ENCODE results near the gene RPS15A. TPM values are rescaled to one million over a fixed set of nuclear protein-coding genes. Genes with fewer than 3 reads are reported as not detected.
A peak's percentile ranks its signal among the peaks of the same experiment; 100 is the strongest.

The RPS15A gene
- total and polyA plus RNA-seq, 2 of the 8 experiments (the other 6 are each of a cell fraction or from before 2014, with no cell fraction given), result 1,784 to 5,666 TPM

DNA sequence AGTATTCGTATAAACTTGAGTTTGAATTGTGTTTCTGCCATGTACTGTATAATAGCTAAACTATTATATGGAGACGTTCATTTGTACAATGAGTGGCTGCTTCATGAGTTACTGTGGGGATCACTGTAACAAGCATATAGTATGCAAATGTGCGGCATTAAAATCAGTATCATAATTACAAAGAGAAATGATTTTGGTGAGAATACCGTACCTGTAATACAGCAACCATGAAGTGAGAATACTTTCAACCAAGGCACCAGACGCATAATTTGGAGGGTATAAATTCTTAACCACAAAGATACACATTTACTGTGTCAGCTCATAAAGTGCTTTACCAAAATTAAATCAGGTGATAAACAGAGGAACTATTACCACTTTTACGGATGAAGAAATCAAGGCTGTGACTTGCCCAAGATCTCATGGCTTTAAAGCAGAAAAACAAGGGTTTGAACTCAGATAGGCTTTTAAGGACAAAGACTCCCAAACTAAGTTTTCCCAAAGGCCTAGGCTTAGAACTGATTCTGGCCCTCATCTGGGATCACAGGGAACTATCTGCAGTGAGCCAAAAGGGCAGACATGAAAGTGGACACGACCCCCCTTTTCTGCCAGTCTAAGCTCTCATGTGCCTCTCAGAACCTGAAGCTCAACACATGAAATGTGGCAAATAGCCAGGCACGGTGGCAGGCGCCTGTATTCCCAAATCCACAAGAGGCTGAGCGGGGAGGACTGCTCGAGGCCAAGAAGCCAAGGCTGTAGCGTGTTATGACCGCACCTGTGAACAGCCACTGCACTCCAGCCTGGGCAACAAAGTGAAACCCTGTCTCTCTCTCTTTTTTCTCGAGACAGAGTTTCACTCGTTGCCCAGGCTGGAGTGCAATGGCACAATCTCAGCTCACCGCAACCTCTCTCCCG, 6.4 kb downstream of the RPS15A start:
- 89% methylated on average over 16 of the region's 17 CpGs; no CpG with 5 or more reads in 1 of the 2 experiments for WGBS, 2 experiments (ENCODE audit: extremely low coverage in 1 of 2, insufficient coverage in 1 of 2, insufficient read length in 1 of 2, insufficient replicate concordance in 2 of 2, low coverage in 1 of 2, low lambda C conversion rate in 2 of 2, missing lambda C conversion rate in 1 of 2)

More for the DNA sequence above, 6.4 kb downstream of the RPS15A start:
- no peak overlapping the region for H3K56ac ChIP-seq (replicated peaks; ENCODE audit: insufficient read length, low read depth, low read length)
- no peak for FAIRE-seq
- H3K4me1 ChIP-seq (replicated peaks in 1 of 4; ENCODE audit: control insufficient read depth in 3 of 4, insufficient read depth in 4 of 4, low read length in 3 of 4), result peaks cover 0 to 5% (median 4%) of the 10 kb centered on the region in 4 experiments; a peak in 6 of 7 replicates
- H3K23me2 ChIP-seq (ENCODE audit: low read depth, low read length), result no peaks in the 10 kb centered on the region; the same call in 1 of the 2 replicates
- peaks cover 38 to 46% of the 10 kb centered on the region in 2 experiments for H4K20me1 ChIP-seq (replicated peaks in 1 of 2; ENCODE audit: control insufficient read depth in 1 of 2, insufficient read depth in 2 of 2, low read length in 2 of 2)
- H2AFZ ChIP-seq (ENCODE audit: low read length), result no peak overlapping the region
- H2BK5ac ChIP-seq (ENCODE audit: low read depth, low read length), result no peak overlapping the region
- no peak overlapping the region for H4K5ac ChIP-seq (ENCODE audit: insufficient read length, low read depth, low read length)
- H3K79me2 ChIP-seq (ENCODE audit: control insufficient read depth in 1 of 2, insufficient read depth in 2 of 2, low read length in 2 of 2), result peaks cover 43 to 61% of the 10 kb centered on the region in 2 experiments
- H3K27me3 ChIP-seq (replicated peaks in 1 of 4; ENCODE audit: control insufficient read depth in 3 of 4, extremely low read depth in 1 of 4, insufficient read depth in 3 of 4, low read length in 3 of 4), result no peaks in the 10 kb centered on the region
- no peak overlapping the region for H3K14ac ChIP-seq (ENCODE audit: insufficient read length)
- no peak overlapping the region for H3K9ac ChIP-seq (replicated peaks in 1 of 4; ENCODE audit: extremely low read depth in 1 of 4, low read depth in 3 of 4, low read length in 3 of 4)
- H3K9me3 ChIP-seq (ENCODE audit: insufficient read depth in 2 of 2, low read depth in 1 of 2, low read length in 1 of 2), result no peaks in the 10 kb centered on the region
- no peak overlapping the region; a peak in 1 of 4 replicates for H3K4me2 ChIP-seq (ENCODE audit: insufficient read depth in 1 of 2, low read depth in 2 of 2, low read length in 2 of 2)
- H2BK12ac ChIP-seq (ENCODE audit: low read depth, low read length), result no peak overlapping the region
- H2BK120ac ChIP-seq (replicated peaks; ENCODE audit: low read depth, low read length), result no peak overlapping the region
- H2AK5ac ChIP-seq (ENCODE audit: low read depth, low read length), result no peak overlapping the region
- ChIA-PET CTCF (ENCODE audit: partially characterized antibody) (interaction anchor here (1.2 kb wide), 1 partner anchor 48 kb away, joined by 3 read pairs; no protein-coding TSS in a partner anchor), POLR2A (ENCODE audit: partially characterized antibody) (interaction anchor here (0.8 to 14.2 kb wide), 7 partner anchors 9 to 160 kb away, joined by 3 to 503 read pairs (median 4); partner anchors contain the start of gene ARL6IP1)
- DNase-seq (ENCODE audit: low read depth in 1 of 2, low spot score in 2 of 2), result no peak
- peak overlapping the region; percentile 28; the same call in 1 of the 2 replicates for H4K8ac ChIP-seq (ENCODE audit: extremely low read depth, insufficient read depth, low read length)
- H3K36me3 ChIP-seq (ENCODE audit: control insufficient read depth in 2 of 4, insufficient read depth in 4 of 4, low read length in 3 of 4), result peaks cover 31 to 64% (median 55%) of the 10 kb centered on the region in 4 experiments
- TF ChIP-seq NANOG (IDR thresholded peaks at IDR 0.05; ENCODE audit: insufficient read depth, low read depth, low read length, poor library complexity, severe bottlenecking), result no peak
- no peak for TF ChIP-seq CREB1 (IDR thresholded peaks at IDR 0.05)
- no peak for TF ChIP-seq BCL11A (IDR thresholded peaks at IDR 0.05; ENCODE audit: low read depth in 2 of 2, low read length in 2 of 2)
- no peak for TF ChIP-seq JUN (IDR thresholded peaks at IDR 0.05; ENCODE audit: low read depth, low read length)
- TF ChIP-seq HDAC2 (IDR thresholded peaks at IDR 0.05; ENCODE audit: borderline replicate concordance in 1 of 2, low read depth in 2 of 2, low read length in 2 of 2), result no peak
- no peak for TF ChIP-seq RFX5 (IDR thresholded peaks at IDR 0.05; ENCODE audit: borderline replicate concordance, low read depth, low read length)
- no peak for TF ChIP-seq BACH1 (IDR thresholded peaks at IDR 0.05; ENCODE audit: low read length)
- no peak for TF ChIP-seq SP1 (IDR thresholded peaks at IDR 0.05; ENCODE audit: low read depth, low read length)
- no peak for TF ChIP-seq CHD2 (IDR thresholded peaks at IDR 0.05; ENCODE audit: low read length)
- TF ChIP-seq RAD21 (IDR thresholded peaks at IDR 0.05 in 1 of 2, conservative IDR thresholded peaks at IDR 0.05 in 1 of 2; ENCODE audit: low read depth in 2 of 2, low read length in 2 of 2), result no peak
- H3K18ac ChIP-seq (ENCODE audit: extremely low read depth, low read length), result no peak overlapping the region
- no peak overlapping the region for H3K23ac ChIP-seq (ENCODE audit: insufficient read length)
- H3K27ac ChIP-seq (ENCODE audit: low read depth, low read length), result no peak overlapping the region
- H2BK20ac ChIP-seq (ENCODE audit: low read length), result no peak overlapping the region
- H3K79me1 ChIP-seq (ENCODE audit: low read depth, low read length), result peaks cover 7% of the 10 kb centered on the region
- H3K4me3 ChIP-seq (ENCODE audit: extremely low read depth in 1 of 4, insufficient read depth in 2 of 4, low read depth in 3 of 4, low read length in 4 of 4), result no peak overlapping the region
- no peak overlapping the region for H4K91ac ChIP-seq (replicated peaks; ENCODE audit: insufficient read length, low read length)
- H2BK15ac ChIP-seq (ENCODE audit: low read length), result no peak overlapping the region
- H3K4ac ChIP-seq (replicated peaks; ENCODE audit: insufficient read length, low read depth, low read length), result no peak overlapping the region
